ENCODE results near the gene ARID2.
A peak's percentile ranks its signal among the peaks of the same experiment; 100 is the strongest.

ARID2 gene

GRCh38 chr12:45725631-45726602 is 3.6 kb upstream of the ARID2 start:
- Mint-ChIP-seq H3K4me1 (peaks cover 29% of the 10 kb centered on the region), H3K27me3 (ENCODE audit: low read depth) (no peaks in the 10 kb centered on the region), H3K4me3 (peak overlapping the region; percentile 99 to 100 (median 99)), H3K9me3 (no peaks in the 10 kb centered on the region), H3K36me3 (ENCODE audit: low read depth) (peaks cover 5% of the 10 kb centered on the region), H3K27ac (peak overlapping the region; percentile 95 to 97 (median 97))
- TF ChIP-seq, protein P1, sequence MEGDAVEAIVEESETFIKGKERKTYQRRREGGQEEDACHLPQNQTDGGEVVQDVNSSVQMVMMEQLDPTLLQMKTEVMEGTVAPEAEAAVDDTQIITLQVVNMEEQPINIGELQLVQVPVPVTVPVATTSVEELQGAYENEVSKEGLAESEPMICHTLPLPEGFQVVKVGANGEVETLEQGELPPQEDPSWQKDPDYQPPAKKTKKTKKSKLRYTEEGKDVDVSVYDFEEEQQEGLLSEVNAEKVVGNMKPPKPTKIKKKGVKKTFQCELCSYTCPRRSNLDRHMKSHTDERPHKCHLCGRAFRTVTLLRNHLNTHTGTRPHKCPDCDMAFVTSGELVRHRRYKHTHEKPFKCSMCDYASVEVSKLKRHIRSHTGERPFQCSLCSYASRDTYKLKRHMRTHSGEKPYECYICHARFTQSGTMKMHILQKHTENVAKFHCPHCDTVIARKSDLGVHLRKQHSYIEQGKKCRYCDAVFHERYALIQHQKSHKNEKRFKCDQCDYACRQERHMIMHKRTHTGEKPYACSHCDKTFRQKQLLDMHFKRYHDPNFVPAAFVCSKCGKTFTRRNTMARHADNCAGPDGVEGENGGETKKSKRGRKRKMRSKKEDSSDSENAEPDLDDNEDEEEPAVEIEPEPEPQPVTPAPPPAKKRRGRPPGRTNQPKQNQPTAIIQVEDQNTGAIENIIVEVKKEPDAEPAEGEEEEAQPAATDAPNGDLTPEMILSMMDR (IDR thresholded peaks at IDR 0.05; ENCODE audit: unreplicated experiment in 3 of 3) = peak; percentile 62 to 73 (median 69)

DNA sequence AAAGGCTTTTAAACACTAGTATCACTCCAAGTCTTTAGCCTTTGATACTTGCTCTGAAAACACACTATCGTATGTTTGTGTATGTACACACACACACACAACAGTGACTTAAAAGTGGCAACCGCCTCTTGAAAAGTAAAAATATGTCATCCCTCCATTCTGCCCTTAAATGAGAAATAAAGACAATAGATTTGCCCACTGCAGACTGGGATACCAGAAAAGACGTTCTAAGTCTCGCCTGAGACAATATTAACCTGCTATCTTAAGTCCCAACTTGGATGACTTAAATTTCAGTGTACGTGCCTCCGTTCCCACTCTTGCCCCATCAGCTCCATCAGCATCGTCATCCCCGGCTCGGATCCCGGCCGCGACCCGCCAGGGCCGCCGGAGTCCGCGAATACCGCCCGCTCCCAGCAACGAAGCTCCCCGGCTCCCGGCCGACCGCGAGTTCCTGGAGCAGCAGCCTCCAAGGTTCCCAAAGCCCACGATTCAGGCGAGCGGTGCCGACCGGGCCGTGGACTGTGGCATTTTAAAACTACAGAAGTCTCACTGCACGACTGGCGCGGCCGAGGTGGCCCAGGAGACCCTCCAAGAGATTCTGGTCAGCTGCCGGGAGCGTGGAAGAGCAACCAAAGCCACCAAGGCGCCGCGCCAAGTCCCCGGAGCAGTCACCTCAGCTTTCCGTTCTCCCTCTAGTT is 2.8 kb upstream of the ARID2 start:
- peak overlapping the region; percentile 99 to 100 (median 99) for H3K4me3 Mint-ChIP-seq
- H3K36me3 Mint-ChIP-seq (ENCODE audit: low read depth) = peaks cover 4% of the 10 kb centered on the region
- H3K4me1 Mint-ChIP-seq = peaks cover 25% of the 10 kb centered on the region
- H3K27ac Mint-ChIP-seq = peak overlapping the region; percentile 95 to 97 (median 97)
- no peaks in the 10 kb centered on the region for H3K9me3 Mint-ChIP-seq
- TF ChIP-seq, protein P1 (IDR thresholded peaks at IDR 0.05; ENCODE audit: unreplicated experiment in 3 of 3) = no peak
- no peaks in the 10 kb centered on the region for H3K27me3 Mint-ChIP-seq (ENCODE audit: low read depth)

- H3K4me1 Mint-ChIP-seq = peaks cover 28% of the 10 kb centered on the region
- no peaks in the 10 kb centered on the region for H3K9me3 Mint-ChIP-seq
- H3K27ac Mint-ChIP-seq = peak overlapping the region; percentile 95 to 97 (median 97)
- TF ChIP-seq, protein P1 (IDR thresholded peaks at IDR 0.05; ENCODE audit: unreplicated experiment in 3 of 3) = no peak
- peaks cover 7% of the 10 kb centered on the region for H3K36me3 Mint-ChIP-seq (ENCODE audit: low read depth)
- H3K27me3 Mint-ChIP-seq (ENCODE audit: low read depth) = no peaks in the 10 kb centered on the region
- peak overlapping the region; percentile 99 to 100 (median 99) for H3K4me3 Mint-ChIP-seq
Observed at GRCh38 chr12:45727301-45727979, 2.1 kb upstream of the ARID2 start.

DNA sequence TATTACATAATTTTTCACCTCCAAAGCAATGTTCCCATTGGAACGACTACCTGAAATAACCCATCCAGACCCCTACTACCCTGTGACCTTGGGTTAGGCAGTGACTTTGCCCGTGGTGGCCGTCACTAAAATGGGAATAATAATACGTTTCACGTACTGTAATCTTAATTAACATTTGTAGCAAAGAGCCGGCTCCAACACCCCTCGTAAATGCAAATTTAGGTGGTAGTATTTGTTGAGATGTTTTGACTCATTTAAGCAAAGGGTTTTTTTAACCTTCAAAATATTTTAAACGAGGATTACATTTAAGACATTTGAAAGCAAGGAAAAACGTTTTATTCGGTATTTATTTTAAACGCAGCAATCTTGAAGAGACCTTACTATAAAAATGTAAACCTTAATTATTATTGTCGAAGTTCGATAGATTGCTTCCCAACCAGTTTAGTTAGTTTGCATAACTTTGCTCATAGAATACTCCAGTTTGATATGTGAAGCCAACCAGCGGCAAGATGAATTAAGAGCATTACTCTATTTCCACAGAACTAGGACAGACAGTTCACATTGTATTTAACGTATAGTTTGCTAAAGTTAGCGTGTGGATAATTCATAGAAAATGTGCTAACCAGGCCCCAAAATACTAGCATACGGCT is 1.4 kb upstream of the ARID2 start:
- Mint-ChIP-seq H3K27me3 (ENCODE audit: low read depth) (no peaks in the 10 kb centered on the region), H3K4me3 (peak overlapping the region; percentile 99 to 100 (median 99)), H3K4me1 (peaks cover 27% of the 10 kb centered on the region), H3K36me3 (ENCODE audit: low read depth) (peaks cover 7% of the 10 kb centered on the region), H3K9me3 (no peaks in the 10 kb centered on the region), H3K27ac (peak overlapping the region; percentile 95 to 97 (median 97))
- TF ChIP-seq, protein P1 (IDR thresholded peaks at IDR 0.05; ENCODE audit: unreplicated experiment in 3 of 3) = no peak

DNA sequence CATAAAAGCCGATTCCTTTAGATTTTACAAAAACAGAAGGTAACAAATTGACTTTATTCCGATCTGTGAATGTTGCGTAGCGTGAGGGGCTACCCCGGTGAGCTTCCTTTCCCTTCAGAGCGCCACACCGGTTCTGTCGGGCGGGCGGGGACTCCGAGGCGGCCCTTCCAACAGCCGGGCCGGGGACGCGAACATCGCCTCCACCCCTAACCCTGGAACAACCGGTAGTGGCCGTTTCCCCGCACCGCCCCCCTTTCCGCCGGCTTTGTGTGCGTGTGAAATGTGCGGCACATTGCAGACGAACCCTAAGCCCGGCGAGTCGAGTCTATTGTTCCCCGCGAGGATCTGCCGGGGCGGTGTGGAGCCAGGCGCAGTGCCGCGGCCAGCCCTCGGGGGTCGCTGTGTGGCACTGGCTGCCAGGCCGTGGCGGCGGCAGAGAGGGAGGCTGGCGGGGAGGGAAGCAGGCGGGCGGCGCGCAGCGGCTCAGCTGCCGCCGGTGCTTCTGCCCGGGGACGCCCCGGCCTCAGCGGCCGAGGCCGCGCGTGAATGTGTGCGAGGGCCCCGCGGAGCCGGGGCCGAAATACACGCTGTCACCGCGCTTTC is 775 bp upstream of the ARID2 start:
- no peaks in the 10 kb centered on the region for H3K27me3 Mint-ChIP-seq (ENCODE audit: low read depth)
- peaks cover 27% of the 10 kb centered on the region for H3K4me1 Mint-ChIP-seq
- H3K27ac Mint-ChIP-seq = peak overlapping the region; percentile 95 to 97 (median 97)
- H3K36me3 Mint-ChIP-seq (ENCODE audit: low read depth) = peaks cover 7% of the 10 kb centered on the region
- no peaks in the 10 kb centered on the region for H3K9me3 Mint-ChIP-seq
- TF ChIP-seq, protein P1 (IDR thresholded peaks at IDR 0.05; ENCODE audit: unreplicated experiment in 3 of 3) = peak; percentile 95 to 97 (median 96)
- peak overlapping the region; percentile 99 to 100 (median 99) for H3K4me3 Mint-ChIP-seq

All from nephron (organoid).